Osteoblast (primary cell): Measurements from ENCODE around the gene KCNS1. TPM values are rescaled to one million over a fixed set of nuclear protein-coding genes. Genes with fewer than 3 reads are reported as not detected.
A peak's percentile ranks its signal among the peaks of the same experiment; 100 is the strongest.

Experiments used
- DNase-seq: peaks from one replicate; pipeline ENCODE4 v3.0.0; 2011; ENCODE audit warnings: low spot score, mixed read lengths; ENCODE audit not compliant: insufficient read length; ENCODE audit errors: missing footprints
- H2AFZ ChIP-seq: 2 replicates; pipeline ENCODE4 v1.6.0; 2011; ENCODE audit warnings: mild to moderate bottlenecking, low read length
- H3K27ac ChIP-seq: 2 replicates; pipeline ENCODE4 v1.5.1; 2011; ENCODE audit warnings: mild to moderate bottlenecking, low read depth, low read length, moderate library complexity
- H3K27me3 ChIP-seq: 2 replicates; pipeline ENCODE4 v1.6.0; 2012; ENCODE audit warnings: mild to moderate bottlenecking, control low read depth, inconsistent platforms, low read length, moderate library complexity; ENCODE audit not compliant: insufficient read depth
- H3K36me3 ChIP-seq: 2 replicates; pipeline ENCODE4 v1.5.1; 2011; ENCODE audit warnings: mild to moderate bottlenecking, low read length, control low read depth, moderate library complexity; ENCODE audit not compliant: insufficient read depth
- H3K4me1 ChIP-seq: 2 replicates; pipeline ENCODE4 v1.5.1; 2011; ENCODE audit warnings: mild to moderate bottlenecking, low read length, control low read depth, moderate library complexity; ENCODE audit not compliant: insufficient read depth
- H3K4me2 ChIP-seq: 2 replicates; pipeline ENCODE4 v1.6.0; 2011; ENCODE audit warnings: mild to moderate bottlenecking, low read length; ENCODE audit not compliant: insufficient read depth
- H3K4me3 ChIP-seq: fragments of 200-600 bp; sonication (generic); 3 replicates; pipeline ENCODE4 v1.5.1; 2012; ENCODE audit warnings: mild to moderate bottlenecking, low read length, inconsistent platforms; ENCODE audit not compliant: insufficient read depth
- H3K79me2 ChIP-seq: 2 replicates; pipeline ENCODE4 v1.6.0; 2012; ENCODE audit warnings: mild to moderate bottlenecking, low read length, control low read depth, inconsistent platforms; ENCODE audit not compliant: insufficient read depth
- H3K9me3 ChIP-seq: 2 replicates; pipeline ENCODE4 v1.5.1; 2011; ENCODE audit warnings: low read depth, low read length, control low read depth
- H4K20me1 ChIP-seq: 2 replicates; pipeline ENCODE4 v1.6.0; 2012; ENCODE audit warnings: mild to moderate bottlenecking, low read length, control low read depth; ENCODE audit not compliant: insufficient read depth
- total RNA-seq: library from RNA; depleted of rRNA; stranded (reverse); fragments of >200 nt; gene quantifications from 2 replicates; pipeline ENCODE4 v1.2.3, GENCODE V29; 2012
- TF ChIP-seq, protein P1 (sequence below): IDR thresholded peaks from 2 replicates; pipeline ENCODE4 v1.5.1; 2011; ENCODE audit warnings: mild to moderate bottlenecking, low read depth, low read length, moderate library complexity; ENCODE audit errors: extremely low read depth

The KCNS1 gene
- total RNA-seq, 1 donor, result 1.1 TPM

DNA sequence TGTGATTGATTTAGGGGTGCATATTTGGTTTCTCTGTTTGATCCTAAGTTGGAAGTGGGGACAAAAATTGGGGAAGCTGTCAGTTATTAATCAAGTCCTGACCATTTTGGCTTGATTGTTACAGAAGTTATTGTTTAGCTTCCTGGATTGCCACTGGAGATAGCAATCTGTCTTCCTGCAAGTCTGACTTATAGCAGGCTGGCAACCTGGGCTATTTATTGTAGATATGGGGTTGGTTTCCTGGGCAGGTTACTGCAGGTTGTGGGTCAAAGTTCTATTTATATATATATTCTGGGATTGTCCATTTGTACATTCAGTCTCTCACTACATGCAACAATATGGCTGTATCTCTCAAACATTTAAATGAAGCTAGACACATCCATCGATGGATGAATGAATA is 17.8 kb downstream of the KCNS1 start:
- Histone ChIP-seq H3K36me3 (peaks cover 3% of the 10 kb centered on the region), H3K79me2 (no peaks in the 10 kb centered on the region), H3K4me1 (peaks cover 20% of the 10 kb centered on the region), H2AFZ (no peak overlapping the region), H3K27ac (no peak overlapping the region), H4K20me1 (no peaks in the 10 kb centered on the region), H3K9me3 (no peaks in the 10 kb centered on the region), H3K4me2 (no peak overlapping the region), H3K27me3 (no peaks in the 10 kb centered on the region), H3K4me3 (no peak overlapping the region)
- DNase-seq, result no peak
- TF ChIP-seq, protein P1, sequence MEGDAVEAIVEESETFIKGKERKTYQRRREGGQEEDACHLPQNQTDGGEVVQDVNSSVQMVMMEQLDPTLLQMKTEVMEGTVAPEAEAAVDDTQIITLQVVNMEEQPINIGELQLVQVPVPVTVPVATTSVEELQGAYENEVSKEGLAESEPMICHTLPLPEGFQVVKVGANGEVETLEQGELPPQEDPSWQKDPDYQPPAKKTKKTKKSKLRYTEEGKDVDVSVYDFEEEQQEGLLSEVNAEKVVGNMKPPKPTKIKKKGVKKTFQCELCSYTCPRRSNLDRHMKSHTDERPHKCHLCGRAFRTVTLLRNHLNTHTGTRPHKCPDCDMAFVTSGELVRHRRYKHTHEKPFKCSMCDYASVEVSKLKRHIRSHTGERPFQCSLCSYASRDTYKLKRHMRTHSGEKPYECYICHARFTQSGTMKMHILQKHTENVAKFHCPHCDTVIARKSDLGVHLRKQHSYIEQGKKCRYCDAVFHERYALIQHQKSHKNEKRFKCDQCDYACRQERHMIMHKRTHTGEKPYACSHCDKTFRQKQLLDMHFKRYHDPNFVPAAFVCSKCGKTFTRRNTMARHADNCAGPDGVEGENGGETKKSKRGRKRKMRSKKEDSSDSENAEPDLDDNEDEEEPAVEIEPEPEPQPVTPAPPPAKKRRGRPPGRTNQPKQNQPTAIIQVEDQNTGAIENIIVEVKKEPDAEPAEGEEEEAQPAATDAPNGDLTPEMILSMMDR, result no peak

DNA sequence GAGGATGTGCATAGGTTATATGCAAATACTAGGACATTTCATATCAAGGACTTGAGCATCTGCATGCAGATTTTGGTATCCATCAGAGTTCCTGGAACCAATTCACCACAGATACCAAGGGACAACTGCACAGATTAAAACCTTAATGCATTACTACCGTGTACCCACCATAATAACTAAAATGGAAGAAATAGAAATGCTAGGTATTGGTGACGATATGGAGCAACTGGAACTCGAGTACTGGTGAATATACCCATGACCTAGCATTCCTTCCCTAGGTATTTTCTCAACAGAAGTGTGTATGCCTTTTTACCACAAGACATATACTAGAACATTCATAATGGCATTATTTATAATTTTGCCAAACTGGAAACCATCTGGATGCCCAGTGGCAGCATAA is 18.5 kb downstream of the KCNS1 start:
- H3K36me3 ChIP-seq, result peaks cover 8% of the 10 kb centered on the region
- no peaks in the 10 kb centered on the region for H3K27me3 ChIP-seq
- no peaks in the 10 kb centered on the region for H3K79me2 ChIP-seq
- no peak overlapping the region for H3K4me3 ChIP-seq
- TF ChIP-seq, protein P1, result no peak
- H4K20me1 ChIP-seq, result no peaks in the 10 kb centered on the region
- H3K4me2 ChIP-seq, result no peak overlapping the region
- H3K9me3 ChIP-seq, result no peaks in the 10 kb centered on the region
- DNase-seq, result no peak
- no peak overlapping the region for H2AFZ ChIP-seq
- H3K27ac ChIP-seq, result no peak overlapping the region
- peaks cover 13% of the 10 kb centered on the region for H3K4me1 ChIP-seq

DNA sequence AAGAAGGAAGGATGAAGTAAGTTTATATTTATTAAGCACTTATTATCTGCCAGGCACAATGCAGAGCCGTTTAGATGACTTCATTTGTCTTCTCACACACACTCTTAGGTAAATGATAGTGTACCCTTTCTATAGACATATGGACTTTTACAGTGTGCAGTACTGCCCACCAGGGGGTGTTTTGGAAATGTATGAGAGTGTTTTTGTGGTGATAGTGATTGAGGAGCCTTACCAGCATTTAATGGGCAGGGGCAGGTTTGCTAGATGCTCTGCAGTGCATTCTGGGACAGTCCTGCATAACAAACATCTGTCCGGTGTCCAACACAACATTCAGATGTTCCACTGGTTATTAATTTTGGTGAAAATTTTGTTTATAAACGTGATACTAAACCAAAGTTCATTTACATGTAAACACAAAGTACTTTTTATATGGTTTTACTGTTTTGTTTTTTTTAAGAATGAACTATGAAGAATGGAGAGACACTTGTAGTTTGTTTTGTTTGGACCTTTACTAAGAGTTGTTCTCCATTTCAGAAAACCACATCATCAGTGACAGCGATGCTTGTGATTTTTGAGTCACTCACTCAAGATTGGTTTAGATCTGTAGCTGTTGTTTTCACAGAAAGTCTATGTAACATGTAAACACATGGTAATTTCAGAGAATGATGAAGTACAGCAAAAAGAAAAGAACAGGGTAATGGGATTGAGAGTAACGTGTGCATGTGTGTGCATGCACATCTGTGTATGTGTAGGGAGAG is 19.9 kb downstream of the KCNS1 start:
- peak; percentile 72 for DNase-seq
- Histone ChIP-seq H3K4me3 (no peak overlapping the region), H2AFZ (no peak overlapping the region), H4K20me1 (no peaks in the 10 kb centered on the region), H3K79me2 (no peaks in the 10 kb centered on the region), H3K27ac (peak overlapping the region; percentile 39), H3K27me3 (no peaks in the 10 kb centered on the region), H3K9me3 (no peaks in the 10 kb centered on the region), H3K36me3 (peaks cover 16% of the 10 kb centered on the region), H3K4me2 (no peak overlapping the region), H3K4me1 (peaks cover 7% of the 10 kb centered on the region)
- TF ChIP-seq, protein P1, result peak; percentile 62

DNA sequence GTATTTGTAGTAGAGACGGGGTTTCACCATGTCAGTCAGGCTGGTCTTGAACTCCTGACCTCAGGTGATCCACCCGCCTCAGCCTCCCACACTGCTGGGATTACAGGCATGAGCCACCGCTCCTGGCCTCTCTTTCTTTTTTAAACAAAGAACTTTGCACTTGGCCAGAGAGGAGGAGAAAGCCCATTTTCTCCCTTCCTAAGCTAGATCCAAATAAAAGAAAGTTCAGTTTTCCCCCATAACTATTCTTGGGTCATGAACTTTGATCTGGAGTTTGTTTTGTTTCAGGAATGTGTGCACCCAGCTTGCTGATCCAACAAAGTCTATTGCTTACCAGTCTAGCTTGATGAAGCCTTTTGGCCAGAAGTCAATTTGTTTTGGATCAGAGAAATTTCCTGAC is 23.4 kb downstream of the KCNS1 start:
- peaks cover 31% of the 10 kb centered on the region for H3K36me3 ChIP-seq
- no peak overlapping the region for H2AFZ ChIP-seq
- no peaks in the 10 kb centered on the region for H3K9me3 ChIP-seq
- H3K4me1 ChIP-seq, result peaks cover 7% of the 10 kb centered on the region
- no peaks in the 10 kb centered on the region for H3K27me3 ChIP-seq
- no peak for DNase-seq
- TF ChIP-seq, protein P1, result no peak
- no peaks in the 10 kb centered on the region for H3K79me2 ChIP-seq
- H3K4me2 ChIP-seq, result no peak overlapping the region
- no peak overlapping the region for H3K27ac ChIP-seq
- H3K4me3 ChIP-seq, result no peak overlapping the region
- no peaks in the 10 kb centered on the region for H4K20me1 ChIP-seq
